Measurements from ENCODE around the gene SUPT6H. TPM values are rescaled to one million over a fixed set of nuclear protein-coding genes. Genes with fewer than 3 reads are reported as not detected.

The SUPT6H gene
- total and polyA plus RNA-seq, 9 of the 15 experiments (the other 6 are each of a cell fraction or from before 2014, with no cell fraction given): 1.7 to 77.7 (median 49.2) TPM

- TF ChIP-seq JUND (IDR thresholded peaks at IDR 0.05; ENCODE audit: borderline replicate concordance, low read depth, low read length) (peak; percentile 14; the same call in 1 of the 2 replicates), JUND (tag; IDR thresholded peaks at IDR 0.05; ENCODE audit: borderline replicate concordance, low read depth, low read length) (no peak; the same call in 2 of the 3 replicates), PHF21A (IDR thresholded peaks at IDR 0.05; ENCODE audit: borderline replicate concordance, low read depth) (no peak), PTTG1 (tag; IDR thresholded peaks at IDR 0.05; ENCODE audit: low read depth) (no peak), DDX20 (tag; IDR thresholded peaks at IDR 0.05; ENCODE audit: low read depth) (no peak), BCOR (IDR thresholded peaks at IDR 0.05) (peak; percentile 14; the same call in 1 of the 2 replicates), RBM34 (IDR thresholded peaks at IDR 0.05; ENCODE audit: borderline replicate concordance, insufficient read depth, low read length) (no peak), KLF10 (CRISPR knock-in tag; IDR thresholded peaks at IDR 0.05) (no peak), ZNF75A (CRISPR knock-in tag; IDR thresholded peaks at IDR 0.05) (0 out of 2 replicates have a peak, but pooled peaks have one; percentile 26), RBM25 (IDR thresholded peaks at IDR 0.05; ENCODE audit: low read depth, low read length, severe bottlenecking) (no peak), PURB (CRISPR knock-in tag; IDR thresholded peaks at IDR 0.05; ENCODE audit: low read depth) (no peak), ZBED1 (IDR thresholded peaks at IDR 0.05) (0 out of 2 replicates have a peak, but pooled peaks have one; percentile 1), LEF1 (IDR thresholded peaks at IDR 0.05) (no peak; the same call in 1 of the 2 replicates), BRF2 (IDR thresholded peaks at IDR 0.05; ENCODE audit: borderline replicate concordance, insufficient read depth, insufficient read length) (no peak), NCOR1 (IDR thresholded peaks at IDR 0.05) (peak; percentile 52), HDGF (IDR thresholded peaks at IDR 0.05) (no peak), MNT (conservative IDR thresholded peaks at IDR 0.05) (peak; percentile 64 to 87), SRSF9 (IDR thresholded peaks at IDR 0.05; ENCODE audit: borderline replicate concordance, low read depth, low read length) (no peak), ZNF124 (CRISPR knock-in tag; IDR thresholded peaks at IDR 0.05) (no peak), SREBF1 (IDR thresholded peaks at IDR 0.05; ENCODE audit: borderline replicate concordance, low read depth, low read length) (no peak; the same call in 1 of the 2 replicates), CEBPG (CRISPR knock-in tag; IDR thresholded peaks at IDR 0.05) (no peak), CEBPG (tag; conservative IDR thresholded peaks at IDR 0.05 in 1 of 2, IDR thresholded peaks at IDR 0.05 in 1 of 2) (no peak), TGIF2 (CRISPR knock-in tag; IDR thresholded peaks at IDR 0.05) (no peak), CBX8 (IDR thresholded peaks at IDR 0.05; ENCODE audit: borderline replicate concordance, extremely low read depth, low read depth, low read length, poor library complexity, severe bottlenecking) (no peak), SNRNP70 (optimal IDR thresholded peaks at IDR 0.05; ENCODE audit: low read depth, low read length) (no peak), BACH1 (tag; IDR thresholded peaks at IDR 0.05) (no peak), CCNT2 (IDR thresholded peaks at IDR 0.05; ENCODE audit: borderline replicate concordance, extremely low read depth, insufficient read length, low read depth, low read length) (peak; percentile 96)
These were observed 81.5 kb downstream of the SUPT6H start, which contains the start of gene TRAF4 (continued) for GRCh38 chr17:28743243-28744103.

Data from K562 (cell line).